IMR-90 (cell line): ENCODE data around the gene CCL28.

Experiments
- CEBPB ChIP-seq: IDR thresholded peaks from 2 replicates; pipeline ENCODE4 v1.6.1; 2012; ENCODE audit warnings: low read depth, low read length, improper control_type of control experiment
- FOS ChIP-seq: fragments of 150-350 bp; IDR thresholded peaks from 2 replicates; pipeline ENCODE4 v1.6.1; 2016; ENCODE audit warnings: low read depth, low read length
- MAFK ChIP-seq: IDR thresholded peaks from 2 replicates; pipeline ENCODE4 v1.6.1; 2012; ENCODE audit warnings: low read depth, low read length, improper control_type of control experiment
- MXI1 ChIP-seq: IDR thresholded peaks from 2 replicates; pipeline ENCODE4 v1.6.1; 2012; ENCODE audit warnings: low read depth, mild to moderate bottlenecking, low read length, moderate library complexity, borderline replicate concordance
- POLR2A ChIP-seq: IDR thresholded peaks from 2 replicates; pipeline ENCODE4 v1.6.1; 2012; ENCODE audit warnings: mild to moderate bottlenecking, low read depth, low read length
- RAD21 ChIP-seq: IDR thresholded peaks from 2 replicates; pipeline ENCODE4 v1.6.1; 2012; ENCODE audit warnings: low read length, improper control_type of control experiment
- RCOR1 ChIP-seq: IDR thresholded peaks from 2 replicates; pipeline ENCODE4 v1.6.1; 2012; ENCODE audit warnings: mild to moderate bottlenecking, low read length, improper control_type of control experiment; ENCODE audit not compliant: insufficient replicate concordance
- RFX5 ChIP-seq: IDR thresholded peaks from 2 replicates; pipeline ENCODE4 v1.8.0; 2012; ENCODE audit warnings: low read depth, mild to moderate bottlenecking, low read length, moderate library complexity
- SMC3 ChIP-seq: fragments of 150-350 bp; IDR thresholded peaks from 2 replicates; pipeline ENCODE4 v1.6.1; 2016; ENCODE audit warnings: low read depth, mild to moderate bottlenecking, antibody characterized with exemption, low read length, moderate library complexity
- TF ChIP-seq, protein P1 (sequence below): conservative IDR thresholded peaks from 2 replicates; pipeline ENCODE4 v1.5.1; 2012; ENCODE audit warnings: mild to moderate bottlenecking, low read depth, low read length, improper control_type of control experiment
- TF ChIP-seq, protein P2 (sequence below): fragments of 150-350 bp; IDR thresholded peaks from 2 replicates; pipeline ENCODE4 v1.6.1; 2017; ENCODE audit warnings: mild to moderate bottlenecking, antibody characterized with exemption, low read length, low read depth
- TF ChIP-seq, protein P3 (sequence below): fragments of 150-350 bp; IDR thresholded peaks from 2 replicates; pipeline ENCODE4 v1.6.1; 2016; ENCODE audit warnings: low read depth, mild to moderate bottlenecking, low read length, moderate library complexity, borderline replicate concordance

DNA sequence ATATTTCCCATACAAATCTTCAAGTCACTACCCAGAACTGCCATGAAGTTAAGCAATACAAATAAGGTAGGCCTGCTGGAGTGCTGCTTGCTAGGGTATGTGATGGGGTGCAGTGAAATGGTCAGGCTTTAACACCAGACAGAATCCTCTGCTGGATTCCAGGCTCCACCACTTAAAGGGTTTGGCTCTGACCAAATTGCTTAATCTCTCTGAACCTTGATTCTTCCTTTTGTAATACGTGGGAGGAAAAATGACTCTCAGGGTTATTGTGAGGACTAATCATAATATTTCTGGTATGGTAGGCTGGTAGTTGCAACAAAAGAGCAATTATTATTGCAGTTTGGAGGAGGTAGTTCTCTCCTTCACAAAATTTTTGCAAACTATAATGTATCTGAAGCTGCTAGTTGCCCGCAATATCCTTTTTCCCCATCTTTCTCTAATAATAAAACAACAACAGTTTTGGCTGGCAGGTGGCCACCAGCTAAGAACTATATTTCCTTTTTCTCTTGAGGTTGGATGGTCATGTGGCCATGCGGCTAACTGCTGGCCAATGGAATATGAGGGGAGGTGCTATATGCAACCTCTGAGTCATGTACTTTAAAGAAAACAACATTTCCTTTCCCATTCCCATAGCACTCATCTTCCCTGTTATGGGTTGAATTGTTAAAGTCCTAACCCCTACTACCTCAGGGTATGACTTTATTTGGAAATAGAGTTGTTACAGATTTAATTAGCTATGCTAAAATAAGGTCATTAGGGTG is 44.1 kb downstream of the CCL28 start:
- TF ChIP-seq, protein P1, sequence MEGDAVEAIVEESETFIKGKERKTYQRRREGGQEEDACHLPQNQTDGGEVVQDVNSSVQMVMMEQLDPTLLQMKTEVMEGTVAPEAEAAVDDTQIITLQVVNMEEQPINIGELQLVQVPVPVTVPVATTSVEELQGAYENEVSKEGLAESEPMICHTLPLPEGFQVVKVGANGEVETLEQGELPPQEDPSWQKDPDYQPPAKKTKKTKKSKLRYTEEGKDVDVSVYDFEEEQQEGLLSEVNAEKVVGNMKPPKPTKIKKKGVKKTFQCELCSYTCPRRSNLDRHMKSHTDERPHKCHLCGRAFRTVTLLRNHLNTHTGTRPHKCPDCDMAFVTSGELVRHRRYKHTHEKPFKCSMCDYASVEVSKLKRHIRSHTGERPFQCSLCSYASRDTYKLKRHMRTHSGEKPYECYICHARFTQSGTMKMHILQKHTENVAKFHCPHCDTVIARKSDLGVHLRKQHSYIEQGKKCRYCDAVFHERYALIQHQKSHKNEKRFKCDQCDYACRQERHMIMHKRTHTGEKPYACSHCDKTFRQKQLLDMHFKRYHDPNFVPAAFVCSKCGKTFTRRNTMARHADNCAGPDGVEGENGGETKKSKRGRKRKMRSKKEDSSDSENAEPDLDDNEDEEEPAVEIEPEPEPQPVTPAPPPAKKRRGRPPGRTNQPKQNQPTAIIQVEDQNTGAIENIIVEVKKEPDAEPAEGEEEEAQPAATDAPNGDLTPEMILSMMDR, result no peak
- no peak for TF ChIP-seq CEBPB
- no peak for TF ChIP-seq RAD21
- TF ChIP-seq POLR2A, result no peak
- no peak for TF ChIP-seq RCOR1
- TF ChIP-seq, protein P2, sequence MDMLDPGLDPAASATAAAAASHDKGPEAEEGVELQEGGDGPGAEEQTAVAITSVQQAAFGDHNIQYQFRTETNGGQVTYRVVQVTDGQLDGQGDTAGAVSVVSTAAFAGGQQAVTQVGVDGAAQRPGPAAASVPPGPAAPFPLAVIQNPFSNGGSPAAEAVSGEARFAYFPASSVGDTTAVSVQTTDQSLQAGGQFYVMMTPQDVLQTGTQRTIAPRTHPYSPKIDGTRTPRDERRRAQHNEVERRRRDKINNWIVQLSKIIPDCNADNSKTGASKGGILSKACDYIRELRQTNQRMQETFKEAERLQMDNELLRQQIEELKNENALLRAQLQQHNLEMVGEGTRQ, result 0 out of 2 replicates have a peak, but pooled peaks have one; percentile 39
- no peak for TF ChIP-seq SMC3
- TF ChIP-seq, protein P3, sequence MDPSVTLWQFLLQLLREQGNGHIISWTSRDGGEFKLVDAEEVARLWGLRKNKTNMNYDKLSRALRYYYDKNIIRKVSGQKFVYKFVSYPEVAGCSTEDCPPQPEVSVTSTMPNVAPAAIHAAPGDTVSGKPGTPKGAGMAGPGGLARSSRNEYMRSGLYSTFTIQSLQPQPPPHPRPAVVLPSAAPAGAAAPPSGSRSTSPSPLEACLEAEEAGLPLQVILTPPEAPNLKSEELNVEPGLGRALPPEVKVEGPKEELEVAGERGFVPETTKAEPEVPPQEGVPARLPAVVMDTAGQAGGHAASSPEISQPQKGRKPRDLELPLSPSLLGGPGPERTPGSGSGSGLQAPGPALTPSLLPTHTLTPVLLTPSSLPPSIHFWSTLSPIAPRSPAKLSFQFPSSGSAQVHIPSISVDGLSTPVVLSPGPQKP, result no peak
- TF ChIP-seq RFX5, result no peak
- TF ChIP-seq MXI1, result no peak
- TF ChIP-seq FOS, result no peak
- TF ChIP-seq MAFK, result no peak
